ENCODE results near the gene ENOX1.
A peak's percentile ranks its signal among the peaks of the same experiment; 100 is the strongest.

ENOX1 gene

DNA sequence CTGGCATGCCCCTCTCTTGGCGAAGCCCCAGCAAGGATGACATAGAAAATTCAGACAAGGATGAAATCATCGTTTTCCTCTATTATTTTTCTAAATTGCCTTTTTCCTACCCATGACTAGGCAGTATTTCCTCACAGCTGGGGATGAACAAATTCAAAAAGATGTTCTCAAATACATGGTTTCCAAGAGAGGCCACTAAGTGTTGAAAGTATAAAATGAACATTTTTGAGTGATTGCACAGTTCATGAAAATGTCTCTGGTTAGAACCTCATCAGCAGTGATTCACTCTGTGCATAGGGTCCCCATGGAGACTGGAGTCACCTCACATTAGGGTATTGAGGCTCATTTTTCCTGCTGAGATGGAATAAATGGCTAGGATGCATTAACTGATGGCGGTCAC is 389.7 kb downstream of the ENOX1 start:
- no peaks in the 10 kb centered on the region for H3K27me3 Mint-ChIP-seq (ENCODE audit: low read depth)
- no peak for TF ChIP-seq CTCF (IDR thresholded peaks at IDR 0.05; ENCODE audit: unreplicated experiment in 3 of 3)
- H3K4me1 Mint-ChIP-seq, result peaks cover 4% of the 10 kb centered on the region
- no peaks in the 10 kb centered on the region for H3K9me3 Mint-ChIP-seq
- no peaks in the 10 kb centered on the region for H3K36me3 Mint-ChIP-seq (ENCODE audit: low read depth)
- no peak overlapping the region for H3K4me3 Mint-ChIP-seq
- H3K27ac Mint-ChIP-seq, result no peak overlapping the region

GRCh38 chr13:43391036-43391435 is 395.7 kb downstream of the ENOX1 start:
- H3K4me3 Mint-ChIP-seq, result no peak overlapping the region
- H3K9me3 Mint-ChIP-seq, result no peaks in the 10 kb centered on the region
- no peak overlapping the region for H3K27ac Mint-ChIP-seq
- peaks cover 19% of the 10 kb centered on the region for H3K4me1 Mint-ChIP-seq
- H3K36me3 Mint-ChIP-seq (ENCODE audit: low read depth), result no peaks in the 10 kb centered on the region
- no peaks in the 10 kb centered on the region for H3K27me3 Mint-ChIP-seq (ENCODE audit: low read depth)
- no peak for TF ChIP-seq CTCF (IDR thresholded peaks at IDR 0.05; ENCODE audit: unreplicated experiment in 3 of 3)

GRCh38 chr13:43390619-43391018 is 396.2 kb downstream of the ENOX1 start:
- TF ChIP-seq CTCF (IDR thresholded peaks at IDR 0.05; ENCODE audit: unreplicated experiment in 3 of 3), result no peak
- H3K27ac Mint-ChIP-seq, result no peak overlapping the region
- H3K4me3 Mint-ChIP-seq, result no peak overlapping the region

DNA sequence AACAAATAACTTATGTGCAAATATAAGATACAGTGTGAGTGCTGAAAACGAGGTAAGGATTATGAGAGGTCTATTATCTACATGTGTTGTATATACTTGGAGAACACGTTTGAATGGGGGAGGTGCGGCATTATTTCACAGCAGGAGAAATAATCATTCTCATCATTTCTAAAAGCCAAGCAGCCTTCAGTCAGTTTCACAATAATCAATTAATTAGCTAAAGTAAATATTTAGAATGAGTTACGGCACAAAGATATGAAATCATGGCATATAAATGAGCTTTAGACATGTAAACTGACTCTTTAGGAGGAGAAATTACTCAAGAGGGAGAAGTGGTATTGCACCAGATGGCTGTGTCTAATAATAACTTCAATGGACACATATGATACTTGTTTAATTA is 396.8 kb downstream of the ENOX1 start:
- Mint-ChIP-seq H3K4me1 (peaks cover 19% of the 10 kb centered on the region), H3K4me3 (no peak overlapping the region), H3K27me3 (ENCODE audit: low read depth) (no peaks in the 10 kb centered on the region), H3K36me3 (ENCODE audit: low read depth) (no peaks in the 10 kb centered on the region), H3K9me3 (no peaks in the 10 kb centered on the region), H3K27ac (no peak overlapping the region)
- no peak for TF ChIP-seq CTCF (IDR thresholded peaks at IDR 0.05; ENCODE audit: unreplicated experiment in 3 of 3)

More at GRCh38 chr13:43390619-43391018, 396.2 kb downstream of the ENOX1 start:
- no peaks in the 10 kb centered on the region for H3K27me3 Mint-ChIP-seq (ENCODE audit: low read depth)
- no peaks in the 10 kb centered on the region for H3K36me3 Mint-ChIP-seq (ENCODE audit: low read depth)
- H3K9me3 Mint-ChIP-seq, result no peaks in the 10 kb centered on the region
- H3K4me1 Mint-ChIP-seq, result peaks cover 19% of the 10 kb centered on the region

GRCh38 chr13:43389573-43389972 is 397.2 kb downstream of the ENOX1 start:
- H3K36me3 Mint-ChIP-seq (ENCODE audit: low read depth), result no peaks in the 10 kb centered on the region
- no peak overlapping the region for H3K27ac Mint-ChIP-seq
- no peak overlapping the region for H3K4me3 Mint-ChIP-seq
- H3K9me3 Mint-ChIP-seq, result no peaks in the 10 kb centered on the region
- TF ChIP-seq CTCF (IDR thresholded peaks at IDR 0.05; ENCODE audit: unreplicated experiment in 3 of 3), result no peak
- peaks cover 19% of the 10 kb centered on the region for H3K4me1 Mint-ChIP-seq
- H3K27me3 Mint-ChIP-seq (ENCODE audit: low read depth), result no peaks in the 10 kb centered on the region

- no peaks in the 10 kb centered on the region for H3K36me3 Mint-ChIP-seq (ENCODE audit: low read depth)
- TF ChIP-seq CTCF (IDR thresholded peaks at IDR 0.05; ENCODE audit: unreplicated experiment in 3 of 3), result no peak
- H3K27ac Mint-ChIP-seq, result peak overlapping the region; percentile 55 to 84 (median 68)
- H3K4me1 Mint-ChIP-seq, result peaks cover 19% of the 10 kb centered on the region
- H3K4me3 Mint-ChIP-seq, result no peak overlapping the region
- no peaks in the 10 kb centered on the region for H3K9me3 Mint-ChIP-seq
- no peaks in the 10 kb centered on the region for H3K27me3 Mint-ChIP-seq (ENCODE audit: low read depth)
Measured at GRCh38 chr13:43388282-43389034, 398.3 kb downstream of the ENOX1 start.
